BLaER1 (cell line): Measurements from ENCODE around the gene SEMA3C.

ENCODE experiments used
- H3K27ac ChIP-seq: shearing (Covaris generic); formaldehyde crosslinking; 2 replicates; pipeline ENCODE4 v1.8.1; 2022
- H3K27me3 ChIP-seq: shearing (Covaris generic); formaldehyde crosslinking; 2 replicates; pipeline ENCODE4 v1.8.1; 2022
- H3K36me3 ChIP-seq: shearing (Covaris generic); formaldehyde crosslinking; 2 replicates; pipeline ENCODE4 v1.8.1; 2022
- H3K4me1 ChIP-seq: shearing (Covaris generic); formaldehyde crosslinking; 2 replicates; pipeline ENCODE4 v1.8.1; 2022
- H3K4me2 ChIP-seq: shearing (Covaris generic); formaldehyde crosslinking; 2 replicates; pipeline ENCODE4 v1.8.1; 2022
- H3K4me3 ChIP-seq: shearing (Covaris generic); formaldehyde crosslinking; 2 replicates; pipeline ENCODE4 v1.8.1; 2022
- H3K9ac ChIP-seq: shearing (Covaris generic); formaldehyde crosslinking; 2 replicates; pipeline ENCODE4 v1.8.1; 2022
- H3K9me3 ChIP-seq: shearing (Covaris generic); formaldehyde crosslinking; 2 replicates; pipeline ENCODE4 v1.8.1; 2022
- H4K20me1 ChIP-seq: shearing (Covaris generic); formaldehyde crosslinking; 2 replicates; pipeline ENCODE4 v1.8.1; 2022
- Cebpa-rat ChIP-seq: shearing (Covaris generic); IDR thresholded peaks from 2 replicates; pipeline ENCODE4 v1.8.1; 2022

The SEMA3C gene

GRCh38 chr7:80890426-80891258, 28.2 kb downstream of the SEMA3C start:
- no peak overlapping the region for H3K4me2 ChIP-seq
- H3K4me1 ChIP-seq = no peaks in the 10 kb centered on the region
- no peak for TF ChIP-seq Cebpa-rat
- no peaks in the 10 kb centered on the region for H4K20me1 ChIP-seq
- no peak overlapping the region for H3K27ac ChIP-seq
- H3K36me3 ChIP-seq = no peaks in the 10 kb centered on the region
- no peak overlapping the region for H3K9ac ChIP-seq
- no peaks in the 10 kb centered on the region for H3K27me3 ChIP-seq
- no peak overlapping the region for H3K4me3 ChIP-seq
- H3K9me3 ChIP-seq = no peaks in the 10 kb centered on the region

- Histone ChIP-seq H3K27ac (no peak overlapping the region), H3K9ac (no peak overlapping the region)
- TF ChIP-seq Cebpa-rat = no peak
Measured at GRCh38 chr7:80889525-80889924, 29.3 kb downstream of the SEMA3C start.

GRCh38 chr7:80885757-80886156, 33.1 kb downstream of the SEMA3C start:
- no peak for TF ChIP-seq Cebpa-rat
- no peak overlapping the region for H3K4me3 ChIP-seq
- no peak overlapping the region for H3K9ac ChIP-seq
- no peaks in the 10 kb centered on the region for H3K9me3 ChIP-seq
- no peaks in the 10 kb centered on the region for H3K36me3 ChIP-seq
- H3K27ac ChIP-seq = no peak overlapping the region
- no peaks in the 10 kb centered on the region for H4K20me1 ChIP-seq
- H3K4me2 ChIP-seq = no peak overlapping the region
- no peaks in the 10 kb centered on the region for H3K27me3 ChIP-seq
- H3K4me1 ChIP-seq = no peaks in the 10 kb centered on the region

More at GRCh38 chr7:80889525-80889924, 29.3 kb downstream of the SEMA3C start:
- H3K4me3 ChIP-seq = no peak overlapping the region
- H3K4me2 ChIP-seq = no peak overlapping the region
- H3K36me3 ChIP-seq = no peaks in the 10 kb centered on the region
- H3K9me3 ChIP-seq = no peaks in the 10 kb centered on the region
- no peaks in the 10 kb centered on the region for H3K4me1 ChIP-seq
- H4K20me1 ChIP-seq = no peaks in the 10 kb centered on the region
- no peaks in the 10 kb centered on the region for H3K27me3 ChIP-seq

GRCh38 chr7:80884511-80885195, 34.2 kb downstream of the SEMA3C start:
- no peaks in the 10 kb centered on the region for H3K27me3 ChIP-seq
- no peak for TF ChIP-seq Cebpa-rat
- H3K36me3 ChIP-seq = no peaks in the 10 kb centered on the region
- no peak overlapping the region for H3K4me3 ChIP-seq
- no peaks in the 10 kb centered on the region for H3K9me3 ChIP-seq
- no peak overlapping the region for H3K9ac ChIP-seq
- H3K4me2 ChIP-seq = no peak overlapping the region
- no peak overlapping the region for H3K27ac ChIP-seq
- H3K4me1 ChIP-seq = no peaks in the 10 kb centered on the region
- H4K20me1 ChIP-seq = no peaks in the 10 kb centered on the region

- Histone ChIP-seq H4K20me1 (no peaks in the 10 kb centered on the region), H3K9me3 (no peaks in the 10 kb centered on the region), H3K4me1 (no peaks in the 10 kb centered on the region), H3K27me3 (no peaks in the 10 kb centered on the region), H3K4me3 (no peak overlapping the region), H3K4me2 (no peak overlapping the region), H3K9ac (no peak overlapping the region), H3K27ac (no peak overlapping the region), H3K36me3 (no peaks in the 10 kb centered on the region)
- no peak for TF ChIP-seq Cebpa-rat
Measured at GRCh38 chr7:80883154-80884025, 35.5 kb downstream of the SEMA3C start.

GRCh38 chr7:80882213-80882801, 36.5 kb downstream of the SEMA3C start:
- Histone ChIP-seq H3K27ac (no peak overlapping the region), H3K4me3 (no peak overlapping the region), H3K9me3 (no peaks in the 10 kb centered on the region), H3K4me2 (no peak overlapping the region), H3K4me1 (no peaks in the 10 kb centered on the region), H4K20me1 (no peaks in the 10 kb centered on the region), H3K36me3 (no peaks in the 10 kb centered on the region), H3K27me3 (no peaks in the 10 kb centered on the region), H3K9ac (no peak overlapping the region)
- TF ChIP-seq Cebpa-rat = no peak

GRCh38 chr7:80881351-80881900, 37.4 kb downstream of the SEMA3C start:
- no peak overlapping the region for H3K4me3 ChIP-seq
- TF ChIP-seq Cebpa-rat = no peak
- H4K20me1 ChIP-seq = no peaks in the 10 kb centered on the region
- no peak overlapping the region for H3K9ac ChIP-seq
- H3K4me2 ChIP-seq = no peak overlapping the region
- H3K36me3 ChIP-seq = no peaks in the 10 kb centered on the region
- no peaks in the 10 kb centered on the region for H3K9me3 ChIP-seq
- no peaks in the 10 kb centered on the region for H3K4me1 ChIP-seq
- H3K27me3 ChIP-seq = no peaks in the 10 kb centered on the region
- no peak overlapping the region for H3K27ac ChIP-seq

- H3K9ac ChIP-seq = no peak overlapping the region
- TF ChIP-seq Cebpa-rat = no peak
- H3K9me3 ChIP-seq = no peaks in the 10 kb centered on the region
- H3K27ac ChIP-seq = no peak overlapping the region
- H3K4me1 ChIP-seq = no peaks in the 10 kb centered on the region
- H3K4me3 ChIP-seq = no peak overlapping the region
- no peaks in the 10 kb centered on the region for H3K27me3 ChIP-seq
- H3K4me2 ChIP-seq = no peak overlapping the region
- H3K36me3 ChIP-seq = no peaks in the 10 kb centered on the region
- no peaks in the 10 kb centered on the region for H4K20me1 ChIP-seq
Measured at GRCh38 chr7:80879849-80880248, 39.0 kb downstream of the SEMA3C start.

GRCh38 chr7:80876894-80877414, 41.9 kb downstream of the SEMA3C start:
- H3K27me3 ChIP-seq = no peaks in the 10 kb centered on the region
- no peak overlapping the region for H3K4me2 ChIP-seq
- H3K9ac ChIP-seq = no peak overlapping the region
- no peak overlapping the region for H3K27ac ChIP-seq
- H3K9me3 ChIP-seq = no peaks in the 10 kb centered on the region
- H3K4me1 ChIP-seq = no peaks in the 10 kb centered on the region
- H3K36me3 ChIP-seq = no peaks in the 10 kb centered on the region
- no peak overlapping the region for H3K4me3 ChIP-seq
- TF ChIP-seq Cebpa-rat = no peak
- no peaks in the 10 kb centered on the region for H4K20me1 ChIP-seq
